Measurements from ENCODE around the gene TRPM8. TPM values are rescaled to one million over a fixed set of nuclear protein-coding genes. Genes with fewer than 3 reads are reported as not detected.

Gene TRPM8
- total RNA-seq, 4 donors from 2014 or later, result 0.35 TPM; not detected in 3

DNA sequence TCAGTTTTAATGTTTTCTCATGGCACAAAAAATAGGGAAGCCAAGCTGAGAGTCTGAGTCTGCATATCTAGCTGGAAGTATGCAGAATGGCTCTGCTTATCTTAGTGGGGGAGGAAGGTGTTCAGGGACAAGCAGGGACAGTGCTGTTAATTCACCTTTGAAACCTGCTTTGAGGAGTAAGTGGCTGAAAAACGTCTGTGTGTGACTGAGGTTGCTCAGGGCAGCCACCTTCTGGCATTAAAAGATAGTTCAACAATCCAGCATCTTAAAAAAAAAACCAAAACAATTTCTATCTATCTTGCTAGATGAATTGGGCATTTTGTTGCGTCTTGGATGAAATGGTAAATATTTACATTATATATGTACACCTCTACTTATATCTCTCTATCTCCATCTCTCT lies 2.0 kb upstream of the TRPM8 start:
- Histone ChIP-seq H3K4me3 (no peak overlapping the region), H3K9me3 (no peaks in the 10 kb centered on the region), H3K36me3 (no peaks in the 10 kb centered on the region), H3K27ac (no peak overlapping the region), H3K27me3 (peaks cover 0 to 3% of the 10 kb centered on the region in 2 donors), H3K4me1 (no peaks in the 10 kb centered on the region)
- DNase-seq, result no peak
- no peak for TF ChIP-seq POLR2A (IDR thresholded peaks at IDR 0.05)
- TF ChIP-seq, protein P1, sequence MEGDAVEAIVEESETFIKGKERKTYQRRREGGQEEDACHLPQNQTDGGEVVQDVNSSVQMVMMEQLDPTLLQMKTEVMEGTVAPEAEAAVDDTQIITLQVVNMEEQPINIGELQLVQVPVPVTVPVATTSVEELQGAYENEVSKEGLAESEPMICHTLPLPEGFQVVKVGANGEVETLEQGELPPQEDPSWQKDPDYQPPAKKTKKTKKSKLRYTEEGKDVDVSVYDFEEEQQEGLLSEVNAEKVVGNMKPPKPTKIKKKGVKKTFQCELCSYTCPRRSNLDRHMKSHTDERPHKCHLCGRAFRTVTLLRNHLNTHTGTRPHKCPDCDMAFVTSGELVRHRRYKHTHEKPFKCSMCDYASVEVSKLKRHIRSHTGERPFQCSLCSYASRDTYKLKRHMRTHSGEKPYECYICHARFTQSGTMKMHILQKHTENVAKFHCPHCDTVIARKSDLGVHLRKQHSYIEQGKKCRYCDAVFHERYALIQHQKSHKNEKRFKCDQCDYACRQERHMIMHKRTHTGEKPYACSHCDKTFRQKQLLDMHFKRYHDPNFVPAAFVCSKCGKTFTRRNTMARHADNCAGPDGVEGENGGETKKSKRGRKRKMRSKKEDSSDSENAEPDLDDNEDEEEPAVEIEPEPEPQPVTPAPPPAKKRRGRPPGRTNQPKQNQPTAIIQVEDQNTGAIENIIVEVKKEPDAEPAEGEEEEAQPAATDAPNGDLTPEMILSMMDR (IDR thresholded peaks at IDR 0.05), result no peak
- intact Hi-C loops (cut with DNase I; ENCODE audit: low total_unique reads), result no loop called here

DNA sequence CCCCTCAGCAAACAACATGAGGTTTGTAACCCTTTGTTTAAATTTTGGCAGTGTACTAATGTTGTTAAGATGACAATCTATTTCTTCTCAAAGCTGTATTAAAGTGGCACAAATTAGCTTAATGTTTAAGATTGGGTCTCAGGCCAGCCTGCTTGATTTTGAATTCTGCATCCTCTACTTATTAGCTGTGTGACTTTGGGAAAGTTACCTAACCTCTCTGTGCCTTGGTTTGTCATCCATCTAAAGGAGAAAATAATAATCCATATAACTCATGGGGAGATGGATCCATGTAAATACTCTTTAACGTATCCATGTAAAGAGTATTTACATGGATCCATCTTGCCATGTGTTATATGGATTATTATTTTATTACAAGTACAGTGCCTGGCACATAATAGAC lies 2.1 kb downstream of the TRPM8 start:
- Histone ChIP-seq H3K9me3 (no peaks in the 10 kb centered on the region), H3K4me3 (no peak overlapping the region), H3K4me1 (no peaks in the 10 kb centered on the region), H3K27me3 (peaks cover 0 to 3% of the 10 kb centered on the region in 2 donors), H3K27ac (no peak overlapping the region), H3K36me3 (no peaks in the 10 kb centered on the region)
- DNase-seq, result no peak
- TF ChIP-seq POLR2A (IDR thresholded peaks at IDR 0.05), result no peak
- TF ChIP-seq, protein P1 (IDR thresholded peaks at IDR 0.05), result no peak
- intact Hi-C loops (cut with DNase I; ENCODE audit: low total_unique reads), result no loop called here

DNA sequence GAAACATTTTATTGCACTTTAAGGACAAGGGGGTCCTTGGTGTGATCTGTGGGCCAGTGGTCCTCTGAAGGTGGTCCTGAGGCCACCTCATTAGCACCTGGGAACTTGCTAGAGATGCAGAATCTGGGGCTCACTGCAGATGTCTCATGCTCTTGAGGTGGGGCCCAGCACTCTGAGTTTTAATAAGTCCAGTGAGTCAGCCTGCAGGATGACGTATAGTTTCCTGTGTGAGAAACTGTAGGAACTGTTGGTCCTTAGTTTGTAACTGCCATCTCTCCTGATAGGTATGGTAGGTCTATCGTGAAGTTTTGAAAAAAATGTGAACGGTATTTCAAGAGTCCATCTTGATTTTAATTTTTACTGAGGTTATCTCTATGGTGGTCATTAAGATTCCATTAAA lies 2.8 kb downstream of the TRPM8 start:
- no peak for DNase-seq
- intact Hi-C loops (cut with DNase I; ENCODE audit: low total_unique reads), result no loop called here
- Histone ChIP-seq H3K9me3 (no peaks in the 10 kb centered on the region), H3K4me3 (no peak overlapping the region), H3K27me3 (peaks cover 0 to 3% of the 10 kb centered on the region in 2 donors), H3K27ac (no peak overlapping the region), H3K36me3 (no peaks in the 10 kb centered on the region), H3K4me1 (no peaks in the 10 kb centered on the region)
- TF ChIP-seq POLR2A (IDR thresholded peaks at IDR 0.05), result no peak
- TF ChIP-seq, protein P1 (IDR thresholded peaks at IDR 0.05), result no peak

DNA sequence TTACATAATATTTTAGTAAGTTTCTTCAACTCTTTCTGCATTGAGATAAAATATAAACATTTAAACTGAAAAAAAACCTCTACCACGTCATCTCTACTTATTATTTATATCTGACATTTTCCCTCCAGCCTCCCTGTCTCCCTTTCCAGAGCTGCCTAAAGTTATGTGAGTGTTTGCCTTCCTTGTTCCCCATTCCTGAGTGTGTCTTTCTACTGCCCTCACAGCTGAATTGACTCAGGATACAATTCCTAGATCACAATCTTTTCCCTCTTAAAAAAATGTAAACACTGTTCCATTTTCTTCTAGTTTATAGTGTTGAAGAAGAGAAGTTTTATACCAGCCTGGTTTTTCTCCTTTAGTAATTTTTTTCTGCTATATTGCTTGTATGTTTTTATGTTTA lies 5.3 kb downstream of the TRPM8 start:
- Histone ChIP-seq H3K4me1 (no peaks in the 10 kb centered on the region), H3K27me3 (no peaks in the 10 kb centered on the region), H3K4me3 (no peak overlapping the region), H3K36me3 (no peaks in the 10 kb centered on the region), H3K27ac (no peak overlapping the region), H3K9me3 (no peaks in the 10 kb centered on the region)
- intact Hi-C loops (cut with DNase I; ENCODE audit: low total_unique reads), result no loop called here
- no peak for DNase-seq
- TF ChIP-seq, protein P1 (IDR thresholded peaks at IDR 0.05), result no peak
- no peak for TF ChIP-seq POLR2A (IDR thresholded peaks at IDR 0.05)

DNA sequence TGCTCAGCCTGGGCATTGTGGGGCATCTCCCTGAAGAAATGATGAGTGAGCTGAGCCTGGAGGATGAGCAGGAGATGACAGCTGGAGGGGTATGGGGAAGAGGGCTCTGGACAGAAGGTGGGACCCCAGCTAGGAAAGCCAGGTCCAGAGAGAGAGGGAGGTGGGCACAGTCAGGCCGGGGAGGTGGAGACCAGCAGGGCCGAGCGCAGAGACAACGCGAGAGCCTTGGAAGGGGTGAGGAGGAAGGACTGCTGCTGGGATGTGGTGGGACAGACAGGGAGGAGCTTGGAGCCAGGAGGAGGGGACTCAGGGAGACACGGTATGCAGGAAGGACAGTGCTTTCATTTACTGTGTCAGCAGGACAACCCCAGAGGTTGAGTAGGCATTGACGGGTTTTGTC lies 8.2 kb downstream of the TRPM8 start:
- TF ChIP-seq POLR2A (IDR thresholded peaks at IDR 0.05), result no peak
- TF ChIP-seq, protein P1 (IDR thresholded peaks at IDR 0.05), result no peak
- Histone ChIP-seq H3K27ac (no peak overlapping the region), H3K36me3 (no peaks in the 10 kb centered on the region), H3K4me1 (no peaks in the 10 kb centered on the region), H3K4me3 (no peak overlapping the region), H3K27me3 (no peaks in the 10 kb centered on the region), H3K9me3 (no peaks in the 10 kb centered on the region)
- no peak for DNase-seq
- intact Hi-C loops (cut with DNase I; ENCODE audit: low total_unique reads), result no loop called here

Measured in uterus (tissue), 4 donors.